ENCODE data around the gene RSPRY1.
A peak's percentile ranks its signal among the peaks of the same experiment; 100 is the strongest.
"Not testable (repeated sequence)": the region's sequence is repeated elsewhere in the genome, so short reads cannot be mapped to it uniquely, and the experiment has no call there.

RSPRY1 gene

GRCh38 chr16:57184113-57184512 lies 2.0 kb upstream of the RSPRY1 start:
- no peak overlapping the region for H3K27ac ChIP-seq
- TF ChIP-seq, protein P1, sequence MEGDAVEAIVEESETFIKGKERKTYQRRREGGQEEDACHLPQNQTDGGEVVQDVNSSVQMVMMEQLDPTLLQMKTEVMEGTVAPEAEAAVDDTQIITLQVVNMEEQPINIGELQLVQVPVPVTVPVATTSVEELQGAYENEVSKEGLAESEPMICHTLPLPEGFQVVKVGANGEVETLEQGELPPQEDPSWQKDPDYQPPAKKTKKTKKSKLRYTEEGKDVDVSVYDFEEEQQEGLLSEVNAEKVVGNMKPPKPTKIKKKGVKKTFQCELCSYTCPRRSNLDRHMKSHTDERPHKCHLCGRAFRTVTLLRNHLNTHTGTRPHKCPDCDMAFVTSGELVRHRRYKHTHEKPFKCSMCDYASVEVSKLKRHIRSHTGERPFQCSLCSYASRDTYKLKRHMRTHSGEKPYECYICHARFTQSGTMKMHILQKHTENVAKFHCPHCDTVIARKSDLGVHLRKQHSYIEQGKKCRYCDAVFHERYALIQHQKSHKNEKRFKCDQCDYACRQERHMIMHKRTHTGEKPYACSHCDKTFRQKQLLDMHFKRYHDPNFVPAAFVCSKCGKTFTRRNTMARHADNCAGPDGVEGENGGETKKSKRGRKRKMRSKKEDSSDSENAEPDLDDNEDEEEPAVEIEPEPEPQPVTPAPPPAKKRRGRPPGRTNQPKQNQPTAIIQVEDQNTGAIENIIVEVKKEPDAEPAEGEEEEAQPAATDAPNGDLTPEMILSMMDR (conservative IDR thresholded peaks at IDR 0.05; ENCODE audit: low read depth) = no peak
- no peak for DNase-seq (ENCODE audit: low spot score)
- POLR2A ChIA-PET (ENCODE audit: low non-redundant PET) = no interaction called here
- CTCF ChIA-PET = no interaction called here

- no peak for DNase-seq (ENCODE audit: low spot score)
- TF ChIP-seq, protein P1 (conservative IDR thresholded peaks at IDR 0.05; ENCODE audit: low read depth) = no peak
- ChIA-PET POLR2A (ENCODE audit: low non-redundant PET) (no interaction called here), CTCF (interaction anchor here (0.6 kb wide), 1 partner anchor 80 kb away, joined by 4 read pairs; no protein-coding TSS in a partner anchor)
- H3K27ac ChIP-seq = peak overlapping the region; percentile 97
Measured at GRCh38 chr16:57184887-57185445, 1.2 kb upstream of the RSPRY1 start.

GRCh38 chr16:57185446-57185944 lies 634 bp upstream of the RSPRY1 start:
- H3K27ac ChIP-seq = peak overlapping the region; percentile 97
- DNase-seq (ENCODE audit: low spot score) = peak; percentile 60
- ChIA-PET POLR2A (ENCODE audit: low non-redundant PET) (interaction anchor here (0.8 kb wide), 1 partner anchor 108 kb away, joined by 3 read pairs; no protein-coding TSS in a partner anchor), CTCF (interaction anchor here (0.6 kb wide), 1 partner anchor 81 kb away, joined by 4 read pairs; no protein-coding TSS in a partner anchor)
- TF ChIP-seq, protein P1 (conservative IDR thresholded peaks at IDR 0.05; ENCODE audit: low read depth) = no peak

DNA sequence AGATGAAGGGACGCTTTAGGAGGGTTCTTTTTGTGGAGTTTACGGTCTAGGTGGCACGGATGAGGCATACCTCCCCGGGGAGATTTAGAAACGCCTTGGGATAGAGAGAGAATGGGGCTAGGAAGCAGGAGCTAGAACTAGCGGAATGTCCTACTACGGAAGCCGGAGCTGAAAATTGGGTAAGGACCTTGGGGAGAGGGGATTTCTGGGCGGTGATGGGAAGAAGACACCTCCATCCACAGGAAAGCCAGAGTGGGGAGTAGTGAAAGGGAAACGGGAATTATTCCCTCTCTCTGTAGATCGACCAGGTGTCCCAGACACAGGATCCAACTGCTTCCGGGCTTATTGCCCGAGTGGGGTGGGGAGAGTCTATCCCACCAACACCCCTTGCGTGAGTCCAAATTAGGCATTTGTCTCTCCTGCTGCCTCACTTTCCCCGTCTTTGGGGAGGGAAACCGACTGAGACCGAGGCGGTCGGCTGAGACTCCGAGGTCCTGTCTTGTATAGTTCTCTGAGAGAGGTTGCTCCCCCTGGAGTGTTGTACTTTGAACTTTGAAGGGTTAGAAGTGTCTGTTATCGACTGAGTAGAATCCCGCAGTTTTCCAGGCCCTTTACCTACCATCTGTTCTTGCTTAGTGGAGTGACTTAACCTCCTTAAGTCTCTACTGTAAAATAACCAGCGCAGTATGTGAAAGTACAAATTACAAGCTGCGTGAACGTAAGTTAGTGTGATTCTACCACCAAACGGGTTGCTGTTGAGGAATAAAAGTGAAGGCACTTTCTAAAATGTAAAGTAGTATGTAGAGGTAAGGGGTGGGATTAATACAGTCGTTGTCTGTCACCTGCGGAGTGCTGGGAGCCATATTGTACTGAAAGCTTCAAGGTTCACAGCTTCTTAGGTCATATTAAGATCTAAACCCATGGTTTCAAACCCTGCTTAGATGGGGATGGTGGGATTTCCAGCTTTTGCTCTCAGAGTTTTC lies 1.0 kb downstream of the RSPRY1 start:
- TF ChIP-seq, protein P1 (conservative IDR thresholded peaks at IDR 0.05; ENCODE audit: low read depth) = no peak
- ChIA-PET CTCF (interaction anchor here (0.7 kb wide), 1 partner anchor 95 kb away, joined by 3 read pairs; the partner anchor contains the start of gene CPNE2), POLR2A (ENCODE audit: low non-redundant PET) (no interaction called here)
- H3K27ac ChIP-seq = peak overlapping the region; percentile 97
- peak; percentile 41 for DNase-seq (ENCODE audit: low spot score)

DNA sequence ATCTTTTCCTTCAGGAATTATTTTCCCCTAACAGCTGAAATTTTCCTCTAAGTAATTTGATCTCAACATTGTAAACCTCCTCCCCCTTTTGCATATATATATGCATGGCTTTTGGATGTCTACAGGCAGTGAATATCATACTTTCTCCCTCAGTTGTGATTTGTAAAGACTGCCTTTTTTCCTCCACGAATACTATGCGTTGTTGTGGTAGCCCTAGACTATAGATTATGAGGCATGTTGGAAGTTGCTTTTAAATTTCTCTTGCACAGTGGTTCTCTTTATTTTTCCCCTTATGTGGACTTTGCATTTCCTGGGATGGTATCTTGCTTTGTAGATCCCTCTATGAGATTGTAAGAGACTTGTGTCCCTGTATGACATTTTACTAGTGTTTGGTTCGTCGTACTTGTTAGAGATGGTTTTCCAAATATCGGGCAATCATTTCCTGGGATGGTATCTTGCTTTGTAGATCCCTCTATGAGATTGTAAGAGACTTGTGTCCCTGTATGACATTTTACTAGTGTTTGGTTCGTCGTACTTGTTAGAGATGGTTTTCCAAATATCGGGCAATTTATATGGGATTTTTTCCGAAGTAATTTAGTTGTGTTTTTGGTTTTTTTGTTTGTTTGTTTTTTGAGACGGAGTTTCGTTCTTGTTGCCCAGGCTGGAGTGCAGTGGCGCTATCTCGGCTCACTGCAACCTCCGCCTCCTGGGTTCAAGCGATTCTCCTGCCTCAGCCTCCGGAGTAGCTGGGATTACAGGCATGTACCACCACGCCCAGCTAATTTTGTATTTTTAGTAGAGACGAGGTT lies 2.0 kb downstream of the RSPRY1 start:
- peak overlapping the region; percentile 63 for H3K27ac ChIP-seq
- POLR2A ChIA-PET (ENCODE audit: low non-redundant PET); DNase-seq (ENCODE audit: low spot score): not testable (repeated sequence)
- CTCF ChIA-PET = interaction anchor here (0.7 kb wide), 1 partner anchor 96 kb away, joined by 3 read pairs; the partner anchor contains the start of gene CPNE2

DNA sequence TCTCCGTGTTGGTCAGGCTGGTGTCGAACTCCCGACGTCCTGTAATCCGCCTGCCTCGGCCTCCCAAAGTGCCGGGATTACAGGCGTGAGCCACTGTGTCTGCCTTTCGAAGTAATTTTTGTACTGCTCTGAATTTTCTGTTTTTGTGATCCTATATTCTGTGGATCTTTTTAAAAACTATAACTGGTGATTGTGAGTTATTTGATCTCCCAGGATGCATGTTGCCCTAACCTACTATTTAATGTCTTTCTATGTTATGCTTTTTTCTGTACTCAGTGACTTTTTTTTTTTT lies 2.5 kb downstream of the RSPRY1 start:
- DNase-seq (ENCODE audit: low spot score) = no peak
- ChIA-PET POLR2A (ENCODE audit: low non-redundant PET) (no interaction called here), CTCF (no interaction called here)
- H3K27ac ChIP-seq = peak overlapping the region; percentile 63
- TF ChIP-seq, protein P1 (conservative IDR thresholded peaks at IDR 0.05; ENCODE audit: low read depth) = no peak

- H3K27ac ChIP-seq = peak overlapping the region; percentile 59
- CTCF ChIA-PET; POLR2A ChIA-PET (ENCODE audit: low non-redundant PET); DNase-seq (ENCODE audit: low spot score): not testable (repeated sequence)
Measured at GRCh38 chr16:57189527-57189926, 3.4 kb downstream of the RSPRY1 start.

All from RWPE1 (cell line).